ENCODE measurements around the gene TFAP2A.

Gene TFAP2A

GRCh38 chr6:10359581-10359980, 55.3 kb downstream of the TFAP2A start:
- TF ChIP-seq POU2F2 (IDR thresholded peaks at IDR 0.05; ENCODE audit: low read depth, low read length) (no peak), PAX5 (IDR thresholded peaks at IDR 0.05; ENCODE audit: insufficient read depth, low read length, severe bottlenecking) (no peak), SPI1 (IDR thresholded peaks at IDR 0.05; ENCODE audit: low read depth, low read length) (no peak), TAF1 (IDR thresholded peaks at IDR 0.05; ENCODE audit: low read depth, low read length) (no peak), POLR2AphosphoS5 (IDR thresholded peaks at IDR 0.05; ENCODE audit: low read depth, low read length) (no peak), POLR2A (IDR thresholded peaks at IDR 0.05; ENCODE audit: low read depth, low read length) (no peak)
- DNase-seq (ENCODE audit: insufficient read length, low spot score) (no peak), FAIRE-seq (no peak)

GRCh38 chr6:10355115-10355702, 59.7 kb downstream of the TFAP2A start:
- no peak for DNase-seq (ENCODE audit: insufficient read length, low spot score)
- no peak for FAIRE-seq
- TF ChIP-seq POLR2AphosphoS5 (IDR thresholded peaks at IDR 0.05; ENCODE audit: low read depth, low read length): no peak
- TF ChIP-seq TAF1 (IDR thresholded peaks at IDR 0.05; ENCODE audit: low read depth, low read length): no peak
- no peak for TF ChIP-seq POU2F2 (IDR thresholded peaks at IDR 0.05; ENCODE audit: low read depth, low read length)
- TF ChIP-seq POLR2A (IDR thresholded peaks at IDR 0.05; ENCODE audit: low read depth, low read length): no peak

- TF ChIP-seq PAX5 (IDR thresholded peaks at IDR 0.05; ENCODE audit: insufficient read depth, low read length, severe bottlenecking): no peak
- FAIRE-seq (no peak), DNase-seq (ENCODE audit: insufficient read length, low spot score) (no peak)
These were observed 63.1 kb downstream of the TFAP2A start for GRCh38 chr6:10351791-10352190.

DNA sequence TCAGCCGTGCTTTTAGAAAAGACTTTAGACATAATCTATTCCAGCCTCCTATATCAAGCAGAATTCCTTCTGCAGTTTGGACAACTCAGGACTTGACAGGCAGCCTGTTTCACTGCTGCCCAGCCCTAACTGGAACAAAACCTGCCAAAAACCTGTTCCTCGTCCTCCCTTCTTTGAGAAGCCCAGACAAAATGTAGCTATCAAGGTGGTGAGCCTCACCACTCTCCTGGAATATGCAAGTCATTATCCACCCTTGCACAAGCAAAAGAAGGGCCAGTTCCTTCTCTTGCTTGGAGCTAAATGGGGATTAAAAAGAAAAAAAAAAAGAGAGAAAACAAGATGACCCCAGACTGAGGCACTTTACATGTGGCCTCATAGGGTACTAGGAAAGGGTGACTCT, 64.2 kb downstream of the TFAP2A start:
- no peak for DNase-seq (ENCODE audit: insufficient read length, low spot score)
- no peak for FAIRE-seq
- TF ChIP-seq POLR2AphosphoS5 (IDR thresholded peaks at IDR 0.05; ENCODE audit: low read depth, low read length) (no peak), TAF1 (IDR thresholded peaks at IDR 0.05; ENCODE audit: low read depth, low read length) (no peak), SPI1 (IDR thresholded peaks at IDR 0.05; ENCODE audit: low read depth, low read length) (no peak), POU2F2 (IDR thresholded peaks at IDR 0.05; ENCODE audit: low read depth, low read length) (no peak), POLR2A (IDR thresholded peaks at IDR 0.05; ENCODE audit: low read depth, low read length) (no peak), PAX5 (IDR thresholded peaks at IDR 0.05; ENCODE audit: insufficient read depth, low read length, severe bottlenecking) (no peak)

DNA sequence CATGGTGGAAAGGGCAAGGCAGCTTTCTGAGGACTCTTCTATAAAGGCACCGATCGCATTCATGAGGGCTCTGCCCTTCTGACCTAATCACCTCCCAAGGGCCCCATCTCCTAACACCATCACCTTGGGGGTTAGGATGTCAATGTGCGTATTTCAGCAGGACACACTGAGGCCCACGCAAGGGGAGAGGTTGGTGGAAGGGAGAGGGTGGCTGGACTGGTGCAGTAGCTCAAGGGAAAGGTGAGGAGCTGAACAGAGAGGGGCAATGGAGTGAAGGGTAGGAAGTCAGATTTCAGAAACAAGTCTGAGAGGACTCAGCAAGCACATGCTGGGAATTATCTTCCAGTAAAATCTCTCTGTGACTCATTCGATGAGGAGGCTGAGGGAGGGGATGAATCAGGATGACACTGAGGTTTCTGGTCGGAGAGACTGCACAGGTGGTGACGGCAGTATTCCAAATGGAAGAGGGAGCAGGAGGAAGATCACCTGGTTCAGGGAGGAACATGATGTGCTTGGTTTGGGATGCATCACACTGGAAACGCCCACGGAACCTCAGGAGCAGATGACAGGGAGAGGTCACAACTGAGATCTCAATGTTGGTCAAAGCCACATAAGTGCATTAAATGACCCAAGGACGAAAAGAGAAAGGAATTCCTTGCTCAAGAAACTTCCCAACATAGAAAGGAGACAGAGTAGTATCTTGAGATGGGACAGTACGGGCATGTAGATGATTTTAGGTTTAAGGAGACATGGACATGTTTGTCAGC, 67.1 kb downstream of the TFAP2A start:
- DNase-seq (ENCODE audit: insufficient read length, low spot score) (no peak), FAIRE-seq (no peak)
- TF ChIP-seq POU2F2 (IDR thresholded peaks at IDR 0.05; ENCODE audit: low read depth, low read length) (no peak), POLR2A (IDR thresholded peaks at IDR 0.05; ENCODE audit: low read depth, low read length) (no peak), TAF1 (IDR thresholded peaks at IDR 0.05; ENCODE audit: low read depth, low read length) (no peak), PAX5 (IDR thresholded peaks at IDR 0.05; ENCODE audit: insufficient read depth, low read length, severe bottlenecking) (no peak), POLR2AphosphoS5 (IDR thresholded peaks at IDR 0.05; ENCODE audit: low read depth, low read length) (no peak), SPI1 (IDR thresholded peaks at IDR 0.05; ENCODE audit: low read depth, low read length) (no peak)
